NCI-H187 treated with DMSO at 0.1 percent for 48 hours (cell line): ENCODE data around the gene AKR1C3.
"Not testable (repeated sequence)": the region's sequence is repeated elsewhere in the genome, so short reads cannot be mapped to it uniquely, and the experiment has no call there.

Experiments
- DNase-seq: peaks from one replicate; lab custom pipeline; 2025; lab: John Stamatoyannopoulos, UW

Gene AKR1C3

GRCh38 chr10:5089865-5090264 is 4.3 kb upstream of the AKR1C3 start:
- peak; percentile 25 for DNase-seq

- DNase-seq: no peak
These were observed 3.7 kb upstream of the AKR1C3 start for GRCh38 chr10:5090551-5090950.

GRCh38 chr10:5091196-5091595 is 3.0 kb upstream of the AKR1C3 start:
- no peak for DNase-seq

GRCh38 chr10:5092375-5092774 is 1.8 kb upstream of the AKR1C3 start:
- DNase-seq: no peak

DNA sequence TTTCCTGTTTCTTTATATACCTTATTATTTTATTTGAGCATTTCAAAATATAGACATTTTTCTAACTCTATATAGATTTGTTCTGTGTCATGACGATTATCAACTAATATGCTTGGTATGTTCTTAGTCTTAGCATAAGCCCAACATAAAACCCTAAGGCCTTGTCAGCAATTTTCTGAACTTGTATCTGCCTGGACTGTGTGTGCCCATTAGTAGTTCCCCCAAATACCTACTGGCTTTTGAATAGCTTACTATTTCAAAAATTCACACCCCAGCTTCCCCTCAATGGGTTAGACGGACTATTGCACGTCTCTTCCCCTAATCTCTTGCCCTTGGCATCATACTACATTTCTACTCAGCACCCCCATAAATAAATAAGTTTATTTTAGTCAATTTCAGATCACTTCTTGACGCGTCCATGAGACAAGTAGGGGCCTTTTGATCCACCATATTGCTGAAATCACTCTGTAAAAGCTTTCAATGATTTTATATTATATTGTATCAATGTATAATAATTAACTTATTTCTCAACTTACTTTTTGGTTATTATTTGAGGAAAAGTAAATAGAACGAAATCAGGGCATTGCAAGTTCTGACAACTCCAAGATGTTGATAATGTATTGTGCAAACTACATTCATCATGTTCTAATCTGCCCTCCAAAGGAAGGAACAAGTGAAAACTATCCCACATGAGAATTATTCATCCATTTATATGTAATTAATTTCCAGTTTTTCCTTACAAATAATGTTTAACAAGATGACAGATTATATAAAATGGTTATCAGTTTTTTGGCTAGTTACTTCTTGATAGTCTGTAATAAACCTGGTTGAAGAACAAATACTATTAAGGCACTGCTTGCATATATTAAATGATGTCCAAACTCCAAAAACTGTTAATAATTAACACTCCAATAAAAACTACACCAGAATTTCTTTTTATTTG is 1.1 kb upstream of the AKR1C3 start:
- DNase-seq: no peak

DNA sequence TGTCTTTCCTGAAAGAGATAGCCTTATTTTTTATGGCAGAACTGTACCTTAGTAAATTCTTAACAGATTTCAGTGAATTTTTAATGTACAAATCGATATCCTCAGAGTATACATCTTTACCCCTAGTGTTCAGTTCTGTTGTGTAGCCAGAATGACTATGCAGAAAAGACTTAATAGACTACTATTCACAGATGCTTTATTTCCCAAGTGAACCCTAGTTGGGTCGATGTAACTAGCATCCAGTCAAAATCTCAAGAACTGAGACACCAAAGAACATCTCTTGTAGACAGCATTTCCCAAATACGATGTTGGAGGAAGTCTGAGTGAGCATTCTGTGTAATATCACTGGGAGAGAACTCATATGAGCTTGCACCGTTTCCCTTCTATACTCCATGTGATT is 1.5 kb downstream of the AKR1C3 start:
- DNase-seq: no peak

DNA sequence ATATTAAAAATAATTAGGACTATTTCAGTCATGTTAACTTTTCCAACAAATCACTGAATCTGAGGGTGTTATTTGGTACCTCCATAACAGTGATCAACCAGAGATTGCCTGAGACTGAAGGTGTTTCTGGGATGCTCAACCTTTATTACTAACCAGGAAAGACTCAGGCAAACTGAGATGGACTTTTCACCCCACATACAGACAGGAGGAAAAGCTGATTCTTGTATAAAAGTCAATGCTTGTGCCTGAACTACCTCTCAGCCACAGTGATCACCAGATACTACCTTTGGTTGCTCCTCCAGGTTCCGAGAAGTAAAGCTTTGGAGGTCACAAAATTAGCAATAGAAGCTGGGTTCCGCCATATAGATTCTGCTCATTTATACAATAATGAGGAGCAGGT is 1.9 kb downstream of the AKR1C3 start:
- DNase-seq: no peak

DNA sequence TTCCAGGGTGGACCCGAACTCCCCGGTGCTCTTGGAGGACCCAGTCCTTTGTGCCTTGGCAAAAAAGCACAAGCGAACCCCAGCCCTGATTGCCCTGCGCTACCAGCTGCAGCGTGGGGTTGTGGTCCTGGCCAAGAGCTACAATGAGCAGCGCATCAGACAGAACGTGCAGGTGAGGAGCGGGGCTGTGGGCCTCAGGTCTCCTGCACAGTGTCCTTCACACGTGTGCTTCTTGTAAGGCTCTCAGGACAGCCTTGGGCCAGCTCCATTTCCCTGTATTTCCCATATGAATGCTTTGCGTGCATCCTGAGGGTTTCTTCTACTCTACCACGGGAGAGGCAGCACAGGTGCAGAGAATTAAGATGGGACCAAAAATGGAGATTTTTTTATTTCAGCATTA is 8.3 kb downstream of the AKR1C3 start:
- not testable (repeated sequence) for DNase-seq

DNA sequence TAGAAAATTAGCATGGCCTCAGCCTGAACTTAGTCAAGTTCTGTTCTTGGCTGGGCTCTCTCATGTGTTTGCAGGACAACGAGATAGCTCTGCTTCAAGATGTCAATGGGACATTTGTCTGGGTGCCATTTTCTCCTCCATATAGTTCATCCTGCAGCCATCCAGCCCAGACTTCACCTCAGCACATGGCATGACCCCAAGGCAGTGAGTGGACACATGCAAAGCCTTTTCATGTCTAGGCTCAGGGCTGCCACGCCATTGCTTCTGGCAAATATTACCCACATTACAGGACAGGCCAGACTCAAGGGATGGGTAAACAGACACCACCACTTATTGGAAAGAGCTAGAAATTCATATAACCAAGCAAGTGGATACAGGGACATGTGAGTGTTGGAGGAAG is 9.3 kb downstream of the AKR1C3 start:
- DNase-seq: no peak

GRCh38 chr10:5105626-5106025 is 11.4 kb downstream of the AKR1C3 start:
- no peak for DNase-seq

- no peak for DNase-seq
These were observed 12.3 kb downstream of the AKR1C3 start for GRCh38 chr10:5106553-5106952.

DNA sequence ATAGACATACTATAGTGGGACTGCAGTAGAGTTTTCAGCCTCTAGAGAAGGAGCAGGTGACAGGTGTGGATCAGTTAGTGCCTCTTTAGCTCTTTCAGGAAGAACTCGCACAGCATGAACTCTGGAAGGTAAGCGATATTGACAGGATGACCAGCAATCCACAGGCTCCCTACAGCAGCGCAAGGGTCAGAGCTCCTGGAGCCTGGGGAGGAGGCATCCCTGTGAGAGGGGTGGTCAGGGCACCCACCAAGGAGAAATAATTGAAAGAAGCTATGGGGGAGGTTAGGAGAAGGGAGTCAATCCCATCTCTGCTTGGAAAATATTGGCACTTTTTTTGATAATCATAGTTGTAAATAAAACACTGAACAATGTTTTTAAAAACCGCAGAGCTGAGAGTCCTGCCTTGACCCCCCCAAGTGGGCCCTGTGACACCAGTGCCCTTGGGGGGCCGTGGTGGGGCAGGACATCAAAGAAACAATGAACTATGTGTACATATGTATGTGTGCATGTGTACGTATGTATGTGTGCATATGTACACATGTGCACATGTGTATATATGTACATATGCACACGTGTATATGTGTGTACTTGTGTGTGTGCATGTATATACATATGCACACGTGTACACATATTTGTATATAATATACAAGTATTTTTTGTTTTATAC is 13.8 kb downstream of the AKR1C3 start:
- DNase-seq: no peak

- DNase-seq: no peak
These were observed 14.6 kb downstream of the AKR1C3 start for GRCh38 chr10:5108658-5109416.

GRCh38 chr10:5109861-5110260 is 15.6 kb downstream of the AKR1C3 start:
- DNase-seq: not testable (repeated sequence)

DNA sequence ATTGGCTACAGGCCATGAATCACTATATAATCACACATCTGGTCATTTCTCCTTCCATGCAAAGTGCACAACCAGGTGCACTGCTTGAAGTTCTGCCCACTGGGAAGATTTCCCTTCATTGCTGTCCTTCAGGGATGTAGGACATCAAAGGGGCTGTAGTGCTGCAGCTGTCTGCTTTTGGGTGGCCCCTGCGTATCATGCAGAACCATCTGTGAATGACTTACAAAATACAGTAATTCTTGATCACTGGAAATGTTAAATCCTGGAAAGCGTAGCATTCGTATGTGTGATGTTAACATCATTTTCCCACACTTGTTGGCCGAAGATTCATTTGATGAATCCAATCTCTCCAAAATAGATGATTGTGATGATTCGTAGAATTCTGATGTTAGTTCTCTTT is 22.4 kb downstream of the AKR1C3 start:
- DNase-seq: no peak

DNA sequence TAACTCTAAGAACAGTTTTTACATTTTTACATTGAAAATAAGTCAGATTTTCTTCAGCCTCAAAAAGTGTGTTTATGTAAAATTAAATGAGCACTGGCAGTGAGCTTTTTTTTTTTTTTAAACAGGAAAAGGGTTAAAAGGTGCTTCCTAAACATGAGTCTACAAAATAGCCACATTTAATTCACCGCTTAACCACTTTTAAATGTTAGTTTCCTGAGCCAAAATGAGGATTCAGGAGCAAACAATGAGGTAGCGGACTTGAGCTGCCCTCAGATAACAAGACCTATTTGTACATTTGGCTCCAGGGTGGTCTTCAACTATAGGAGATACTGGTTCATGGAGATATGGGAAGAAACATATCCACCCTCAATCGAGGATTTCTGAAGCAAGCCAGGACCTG is 22.8 kb downstream of the AKR1C3 start:
- DNase-seq: no peak

GRCh38 chr10:5119997-5120396 is 25.8 kb downstream of the AKR1C3 start:
- not testable (repeated sequence) for DNase-seq

- no peak for DNase-seq
These were observed 29.7 kb downstream of the AKR1C3 start for GRCh38 chr10:5123886-5124285.

DNA sequence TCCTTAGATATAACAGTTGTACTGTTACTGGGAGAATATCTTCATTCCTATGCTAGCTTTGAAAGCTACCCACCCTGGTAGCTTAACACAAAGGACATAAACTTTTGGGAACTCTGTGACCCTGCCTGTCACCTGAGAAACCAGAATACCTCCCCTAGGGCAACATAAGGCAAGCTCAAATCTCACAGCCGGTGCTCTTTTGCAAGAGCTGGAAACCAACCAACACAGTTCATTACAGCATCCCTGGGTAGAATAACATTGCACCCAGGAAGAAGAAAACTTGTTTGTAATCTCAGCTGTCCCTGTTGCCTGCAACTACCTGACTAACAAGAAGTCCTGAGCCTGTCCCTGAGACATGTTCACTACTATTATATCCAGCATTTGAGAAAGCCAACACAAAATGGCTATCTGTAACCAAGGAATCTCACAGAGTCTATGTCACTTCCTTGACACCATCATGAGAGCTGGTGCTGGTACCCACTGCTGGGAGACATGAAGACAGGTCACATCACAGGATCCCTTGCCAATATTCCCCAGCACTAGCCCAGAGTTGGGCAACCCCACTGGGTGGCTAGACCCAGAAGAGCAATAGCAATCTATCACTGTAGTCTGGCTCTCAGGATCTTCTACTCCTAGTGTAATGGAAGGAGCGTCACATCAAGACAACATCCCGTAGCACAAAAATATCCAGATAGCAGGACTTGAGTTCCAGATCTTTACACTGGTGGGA is 31.3 kb downstream of the AKR1C3 start:
- no peak for DNase-seq

- DNase-seq: no peak
These were observed 41.4 kb downstream of the AKR1C3 start for GRCh38 chr10:5135581-5135980.

- DNase-seq: no peak
These were observed 42.4 kb downstream of the AKR1C3 start for GRCh38 chr10:5136468-5137087.
